DOHH2 (cell line): ENCODE measurements around the gene NRL.

ENCODE experiments used
- CTCF ChIP-seq: fragments of 200-600 bp; sonication (generic); IDR thresholded peaks from one replicate; pipeline ENCODE4 v1.5.1; 2014; ENCODE audit warnings: antibody characterized with exemption, mild to moderate bottlenecking, low read depth, low read length; ENCODE audit not compliant: poor library complexity, severe bottlenecking
- EZH2phosphoT487 ChIP-seq: fragments of 200-600 bp; sonication (generic); IDR thresholded peaks from 2 replicates; pipeline ENCODE4 v1.6.1; 2017; ENCODE audit warnings: borderline replicate concordance, mild to moderate bottlenecking, antibody characterized with exemption, low read length, moderate library complexity, mixed read lengths

GRCh38 chr14:24083462-24083861 lies 31.3 kb downstream of the NRL start:
- no peak for TF ChIP-seq CTCF
- TF ChIP-seq EZH2phosphoT487 = no peak
